Measurements from ENCODE around the gene IMPACT. TPM values are rescaled to one million over a fixed set of nuclear protein-coding genes. Genes with fewer than 3 reads are reported as not detected.

IMPACT gene
- total and polyA plus RNA-seq, 7 donors: 11.7 to 24.6 (median 15.6) TPM

- H3K36me3 ChIP-seq: peaks cover 0 to 42% (median 0%) of the 10 kb centered on the region in 4 donors
- 93 to 95% methylated on average over 3 of the region's 3 CpGs for WGBS, 2 donors
Observed at GRCh38 chr18:24432618-24433017, 6.1 kb downstream of the IMPACT start.

GRCh38 chr18:24436939-24437338 is 10.5 kb downstream of the IMPACT start:
- no peaks in the 10 kb centered on the region for H3K27me3 ChIP-seq
- H3K4me3 ChIP-seq: no peak overlapping the region
- no peak for DNase-seq
- intact Hi-C loops (cut with DNase I): loop anchor here (5.0 kb wide), 1 partner anchor 50 kb away; no protein-coding TSS in a partner anchor
- no peak overlapping the region for H3K27ac ChIP-seq
- H3K9me3 ChIP-seq: no peaks in the 10 kb centered on the region
- 89 to 91% methylated on average over 1 of the region's 1 CpG for WGBS, 2 donors
- no peaks in the 10 kb centered on the region for H3K4me1 ChIP-seq
- no peak for TF ChIP-seq CTCF (IDR thresholded peaks at IDR 0.05)
- TF ChIP-seq POLR2A (IDR thresholded peaks at IDR 0.05): no peak
- no peak for TF ChIP-seq POLR2AphosphoS5 (IDR thresholded peaks at IDR 0.05)
- no peak for TF ChIP-seq EP300 (IDR thresholded peaks at IDR 0.05)
- peaks cover 0 to 64% (median 5%) of the 10 kb centered on the region in 4 donors for H3K36me3 ChIP-seq

More at GRCh38 chr18:24432618-24433017, 6.1 kb downstream of the IMPACT start:
- no peak overlapping the region for H3K4me3 ChIP-seq
- intact Hi-C loops (cut with DNase I): no loop called here
- H3K4me1 ChIP-seq: peaks cover 0 to 6% (median 1%) of the 10 kb centered on the region in 4 donors
- no peaks in the 10 kb centered on the region for H3K9me3 ChIP-seq
- TF ChIP-seq POLR2A (IDR thresholded peaks at IDR 0.05): no peak
- TF ChIP-seq EP300 (IDR thresholded peaks at IDR 0.05): no peak
- no peak for TF ChIP-seq CTCF (IDR thresholded peaks at IDR 0.05)
- TF ChIP-seq POLR2AphosphoS5 (IDR thresholded peaks at IDR 0.05): no peak
- DNase-seq: no peak
- H3K27ac ChIP-seq: no peak overlapping the region
- no peaks in the 10 kb centered on the region for H3K27me3 ChIP-seq

- TF ChIP-seq EP300 (IDR thresholded peaks at IDR 0.05) (no peak), CTCF (IDR thresholded peaks at IDR 0.05) (no peak), POLR2A (IDR thresholded peaks at IDR 0.05) (no peak), POLR2AphosphoS5 (IDR thresholded peaks at IDR 0.05) (no peak)
- no peak for DNase-seq
- Histone ChIP-seq H3K27me3 (no peaks in the 10 kb centered on the region), H3K4me1 (no peaks in the 10 kb centered on the region), H3K27ac (no peak overlapping the region), H3K4me3 (no peak overlapping the region), H3K36me3 (peaks cover 0 to 94% (median 10%) of the 10 kb centered on the region in 4 donors), H3K9me3 (no peaks in the 10 kb centered on the region)
- intact Hi-C loops (cut with DNase I): no loop called here
- WGBS, 2 donors: 43 to 64% methylated on average over 2 of the region's 2 CpGs
Observed at GRCh38 chr18:24443870-24444269, 17.4 kb downstream of the IMPACT start.

- 92 to 94% methylated on average over 1 of the region's 1 CpG for WGBS, 2 donors
- no peaks in the 10 kb centered on the region for H3K27me3 ChIP-seq
- no peaks in the 10 kb centered on the region for H3K4me1 ChIP-seq
- no peak overlapping the region for H3K27ac ChIP-seq
- H3K36me3 ChIP-seq: peaks cover 7 to 96% (median 18%) of the 10 kb centered on the region in 4 donors
- H3K9me3 ChIP-seq: no peaks in the 10 kb centered on the region
- no peak for DNase-seq
- intact Hi-C loops (cut with DNase I): no loop called here
- TF ChIP-seq CTCF (IDR thresholded peaks at IDR 0.05) (no peak), POLR2AphosphoS5 (IDR thresholded peaks at IDR 0.05) (no peak), EP300 (IDR thresholded peaks at IDR 0.05) (no peak), POLR2A (IDR thresholded peaks at IDR 0.05) (no peak)
- no peak overlapping the region for H3K4me3 ChIP-seq
Observed at GRCh38 chr18:24446453-24446852, 20.0 kb downstream of the IMPACT start.

GRCh38 chr18:24446953-24447538 is 20.6 kb downstream of the IMPACT start:
- H3K4me1 ChIP-seq: no peaks in the 10 kb centered on the region
- intact Hi-C loops (cut with DNase I): no loop called here
- no peaks in the 10 kb centered on the region for H3K9me3 ChIP-seq
- H3K36me3 ChIP-seq: peaks cover 7 to 97% (median 16%) of the 10 kb centered on the region in 4 donors
- H3K4me3 ChIP-seq: no peak overlapping the region
- WGBS, 2 donors: 13 to 73% methylated on average over 1 of the region's 1 CpG
- no peak for DNase-seq
- H3K27ac ChIP-seq: no peak overlapping the region
- TF ChIP-seq EP300 (IDR thresholded peaks at IDR 0.05) (no peak), CTCF (IDR thresholded peaks at IDR 0.05) (no peak), POLR2A (IDR thresholded peaks at IDR 0.05) (no peak), POLR2AphosphoS5 (IDR thresholded peaks at IDR 0.05) (no peak)
- no peaks in the 10 kb centered on the region for H3K27me3 ChIP-seq

All from sigmoid colon (tissue), 7 donors.